Stimulated activated CD4-positive, alpha-beta T cell treated with anti-CD3 and anti-CD28 coated beads, Interleukin-1b, Interleukin-23, amount 100 ng/mL, for 4 hours (primary cell): ENCODE results near the gene PIN1.
"Not testable (repeated sequence)": the region's sequence is repeated elsewhere in the genome, so short reads cannot be mapped to it uniquely, and the experiment has no call there.

Source experiments
- DNase-seq, 2 donors: peaks; one replicate each; pipeline ENCODE4 v3.0.0-alpha.2; 2020; ENCODE audit warnings: low read depth in 2 of 2

Gene PIN1

DNA sequence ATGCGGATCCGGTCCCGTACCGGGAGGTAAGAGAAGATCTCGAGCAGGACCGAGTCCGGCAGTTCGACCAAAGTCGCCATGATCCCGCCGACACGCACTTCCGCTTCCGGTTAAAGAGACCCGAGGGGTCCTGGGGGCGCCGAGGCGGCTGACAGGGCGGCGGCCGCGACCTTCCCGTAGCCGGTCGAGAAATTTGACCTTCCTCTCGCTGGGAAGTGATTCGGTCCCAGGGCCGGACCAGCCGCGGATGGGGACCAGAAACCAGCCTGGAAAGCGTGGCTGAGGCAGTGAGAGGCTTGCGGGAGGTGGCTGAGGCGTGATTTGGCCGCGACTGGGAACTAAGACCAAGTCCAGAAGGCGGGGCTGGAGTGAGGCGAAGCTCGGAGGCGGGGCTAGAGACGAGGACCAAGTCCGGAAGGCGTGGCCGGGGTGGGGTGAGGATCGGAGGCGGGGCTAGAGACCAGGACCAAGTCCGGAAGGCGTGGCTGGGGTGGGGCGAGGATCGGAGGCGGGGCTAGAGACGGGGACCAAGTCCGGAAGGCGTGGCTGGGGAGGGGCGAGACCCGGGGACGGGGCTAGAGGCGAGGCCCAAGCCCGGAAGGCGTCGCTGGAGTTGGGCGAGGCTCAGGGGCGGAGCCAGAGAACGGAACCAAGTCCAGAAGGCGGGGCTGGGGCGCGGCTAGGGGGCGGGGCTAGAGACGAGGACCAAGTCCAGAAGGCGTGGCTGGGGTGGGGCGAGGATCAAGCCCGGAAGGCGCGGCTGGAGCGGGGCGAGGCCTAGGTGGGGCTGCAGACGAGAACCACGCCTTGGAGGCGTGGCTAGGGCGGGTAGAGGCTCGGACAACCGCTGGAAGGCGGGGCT, 16.2 kb upstream of the PIN1 start, which contains the start of gene FBXL12:
FBXL12 (minus strand) TSS at position 346 of the 862 bp plus-strand sequence; CDS start at position 80, 266 bp downstream.
- DNase-seq, result peak; percentile 100

- DNase-seq, result no peak
Measured at GRCh38 chr19:9819596-9819909, 15.6 kb upstream of the PIN1 start.

DNA sequence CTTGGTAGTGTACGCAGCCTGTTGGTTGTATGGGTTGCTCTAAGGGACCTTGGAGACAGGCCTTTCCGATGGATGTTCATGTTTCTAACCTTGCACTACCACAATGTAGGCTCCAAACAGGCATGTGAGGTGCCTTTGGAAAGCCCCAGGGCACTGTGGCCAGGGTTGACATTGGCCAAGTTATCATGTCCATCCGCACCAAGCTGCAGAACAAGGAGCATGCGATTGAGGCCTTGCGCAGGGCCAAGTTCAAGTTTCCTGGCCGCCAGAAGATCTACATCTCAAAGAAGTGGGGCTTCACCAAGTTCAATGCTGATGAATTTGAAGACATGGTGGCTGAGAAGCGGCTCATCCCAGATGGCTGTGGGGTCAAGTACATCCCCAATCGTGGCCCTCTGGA, 15.1 kb upstream of the PIN1 start:
- not testable (repeated sequence) for DNase-seq

DNA sequence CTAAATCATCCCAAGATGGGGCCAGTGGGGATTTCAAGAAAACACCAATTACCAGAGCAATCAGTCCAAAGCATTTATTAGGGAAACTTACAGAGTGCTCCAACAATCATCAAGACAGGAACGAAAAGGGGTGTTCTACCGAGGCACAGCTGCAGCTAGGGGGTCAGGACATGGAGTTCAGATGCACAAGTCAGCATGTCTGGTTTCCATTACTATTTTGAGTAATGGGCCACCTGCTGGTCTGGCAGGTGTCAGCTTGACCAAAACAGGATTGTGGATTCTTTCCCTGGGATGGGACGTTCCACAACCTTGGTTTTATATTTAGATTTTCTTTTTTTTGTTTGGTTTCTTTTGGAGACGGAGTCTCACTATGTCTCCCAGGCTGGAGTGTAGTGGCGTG, 11.3 kb upstream of the PIN1 start:
- DNase-seq, result no peak

DNA sequence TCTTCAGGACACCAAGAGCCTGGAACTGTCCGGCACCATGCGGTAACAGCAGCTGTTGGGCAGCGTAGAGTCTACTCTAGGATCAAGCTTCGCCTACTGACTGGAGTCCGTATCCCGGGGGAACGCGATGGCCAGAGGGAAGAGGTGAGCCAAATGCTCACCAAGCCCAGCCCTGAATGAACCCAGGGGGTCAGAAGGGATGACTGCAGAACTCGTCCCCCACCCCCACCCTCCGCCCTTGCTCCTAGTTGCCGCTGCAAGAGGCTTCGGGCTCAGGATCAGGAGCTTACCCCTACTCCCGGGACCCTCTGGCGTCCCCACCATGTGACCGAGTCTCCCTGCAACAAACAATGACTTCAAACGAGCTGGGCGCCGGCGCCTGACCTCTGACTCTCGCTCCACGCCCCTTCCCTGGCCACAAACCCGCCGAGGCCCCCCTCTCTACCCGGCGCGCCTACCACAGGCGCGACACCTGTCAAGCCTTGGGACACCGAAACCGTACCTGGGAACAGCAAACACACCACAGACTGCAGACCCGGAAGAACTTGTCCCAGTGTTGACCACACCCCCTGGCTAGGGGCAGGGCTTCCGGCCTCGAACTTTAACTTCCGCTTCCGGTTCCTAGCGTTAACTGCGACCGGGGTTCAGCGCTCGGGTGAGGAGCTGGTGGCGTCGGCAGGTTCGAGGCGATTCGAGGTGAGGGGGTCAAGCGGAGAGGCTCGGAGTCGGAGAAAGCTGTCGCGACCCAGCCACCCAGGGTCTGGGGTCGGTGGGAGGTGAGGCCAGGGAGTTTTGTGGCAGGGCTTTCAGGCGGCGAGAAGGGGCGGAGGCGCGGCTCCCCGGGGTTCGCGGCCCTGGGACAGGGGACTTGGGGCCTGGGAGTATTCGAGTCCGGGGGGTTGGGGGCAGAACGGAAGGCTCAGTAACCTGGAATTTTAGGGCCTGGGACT, 7.6 kb upstream of the PIN1 start, which contains the start of gene UBL5:
UBL5 (plus strand) TSS at position 630 of the 950 bp plus-strand sequence. CDS start 420 bp downstream, outside the sequence.
- DNase-seq, result peak; percentile 79

- no peak for DNase-seq
Measured at GRCh38 chr19:9828551-9829063, 6.5 kb upstream of the PIN1 start.

DNA sequence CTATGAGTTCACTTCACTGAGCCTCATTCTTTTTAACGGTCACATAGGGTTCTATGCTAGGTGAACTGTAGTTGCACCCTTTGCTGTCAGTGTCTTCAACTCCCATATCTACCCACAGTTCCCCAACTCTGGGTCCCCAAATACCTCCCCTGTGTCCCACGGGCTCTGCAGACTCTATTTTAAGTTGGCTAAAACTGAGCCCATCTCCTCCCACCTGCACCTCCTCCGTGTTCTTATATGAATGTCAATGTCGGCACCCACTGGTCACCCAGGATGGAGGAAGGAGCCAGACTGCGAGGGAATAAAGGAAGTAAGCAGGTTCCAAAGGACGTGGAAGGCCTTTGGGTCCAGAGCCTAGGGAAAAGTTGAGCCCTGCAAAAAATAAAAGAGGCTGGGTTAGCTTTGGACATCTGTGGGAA, 802 bp upstream of the PIN1 start:
- DNase-seq, result no peak

GRCh38 chr19:9835507-9835949, 410 bp downstream of the PIN1 start:
- DNase-seq, result no peak

GRCh38 chr19:9836021-9836420, 903 bp downstream of the PIN1 start:
- DNase-seq, result no peak

DNA sequence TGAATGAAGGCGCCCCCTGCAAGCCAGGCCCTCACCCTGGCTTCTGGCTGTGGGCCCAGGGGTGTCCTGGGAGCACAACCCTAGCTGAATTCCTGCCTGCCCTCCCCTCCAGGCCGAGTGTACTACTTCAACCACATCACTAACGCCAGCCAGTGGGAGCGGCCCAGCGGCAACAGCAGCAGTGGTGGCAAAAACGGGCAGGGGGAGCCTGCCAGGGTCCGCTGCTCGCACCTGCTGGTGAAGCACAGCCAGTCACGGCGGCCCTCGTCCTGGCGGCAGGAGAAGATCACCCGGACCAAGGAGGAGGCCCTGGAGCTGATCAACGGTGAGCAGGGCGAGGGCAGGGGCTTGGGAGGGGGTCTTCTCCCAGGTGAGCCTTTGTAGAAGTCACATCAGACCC, 3.2 kb downstream of the PIN1 start:
- no peak for DNase-seq

DNA sequence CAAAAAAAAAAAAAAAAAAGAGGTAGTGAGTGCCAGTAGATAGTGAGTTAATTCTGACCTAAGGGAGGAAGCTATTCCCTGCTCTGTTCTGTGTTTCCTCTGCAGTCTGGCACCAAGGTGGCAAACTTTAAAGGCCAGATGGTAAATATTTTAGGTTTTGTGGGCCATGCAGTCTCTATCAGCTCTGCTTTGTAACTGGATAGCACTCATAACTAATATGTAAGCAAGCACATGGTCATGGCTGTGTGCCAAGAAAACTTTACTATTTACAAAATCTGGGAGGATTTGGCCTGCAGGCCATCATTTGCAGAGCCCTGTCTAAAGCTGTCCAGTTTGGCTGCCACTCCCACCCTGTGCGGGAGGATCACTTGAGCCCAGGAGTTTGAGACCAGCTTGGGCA, 4.3 kb downstream of the PIN1 start:
- no peak for DNase-seq

- DNase-seq, result no peak
Measured at GRCh38 chr19:9842834-9843625, 7.9 kb downstream of the PIN1 start.

DNA sequence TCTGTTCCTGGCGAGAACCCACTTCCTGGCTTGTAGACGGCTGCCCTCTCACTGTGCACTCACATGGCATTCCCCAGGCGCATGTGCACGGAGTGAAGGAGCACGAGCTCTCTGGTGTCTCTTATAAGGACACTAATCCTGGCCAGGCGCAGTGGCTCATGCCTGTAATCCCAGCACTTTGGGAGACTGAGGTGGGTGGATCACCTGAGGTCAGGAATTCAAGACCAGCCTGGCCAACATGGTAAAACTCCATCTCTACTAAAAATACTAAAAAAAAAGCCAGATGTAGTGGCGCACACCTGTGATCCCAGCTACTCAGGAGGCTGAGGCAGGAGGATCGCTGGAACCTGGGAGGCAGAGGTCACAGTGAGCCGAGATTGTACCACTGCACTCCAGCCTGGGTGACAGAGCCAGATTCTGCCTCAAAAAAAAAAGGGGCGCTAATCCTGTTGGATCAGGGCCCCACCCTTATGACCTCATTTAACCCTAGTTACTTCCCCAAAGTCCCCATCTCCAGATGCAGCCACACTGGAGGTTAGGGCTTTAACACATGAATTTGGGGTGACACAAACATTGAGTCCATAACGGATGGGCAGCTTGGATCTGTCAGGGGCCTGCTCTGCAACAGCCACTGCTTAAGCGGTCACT, 8.6 kb downstream of the PIN1 start:
- not testable (repeated sequence) for DNase-seq

- peak; percentile 27 to 41 for DNase-seq
Measured at GRCh38 chr19:9847087-9847671, 12.1 kb downstream of the PIN1 start.

DNA sequence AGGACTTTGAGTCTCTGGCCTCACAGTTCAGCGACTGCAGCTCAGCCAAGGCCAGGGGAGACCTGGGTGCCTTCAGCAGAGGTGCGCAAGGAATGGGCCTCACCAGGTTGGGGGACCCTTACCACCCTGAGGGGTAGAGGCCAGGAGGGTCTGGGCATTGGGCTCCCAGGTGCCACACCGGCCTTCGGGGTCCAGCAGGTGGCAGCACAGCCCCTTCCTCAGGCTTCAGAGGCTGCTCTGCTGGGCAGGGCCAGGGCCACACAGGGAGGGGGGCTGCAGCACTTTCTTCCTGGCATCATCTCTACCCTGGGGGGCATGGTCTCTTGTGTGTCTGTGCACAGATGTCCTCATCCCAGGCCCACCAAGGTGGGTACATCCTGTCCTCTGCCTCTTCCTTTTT, 12.9 kb downstream of the PIN1 start:
- DNase-seq, result peak; percentile 17 to 25

DNA sequence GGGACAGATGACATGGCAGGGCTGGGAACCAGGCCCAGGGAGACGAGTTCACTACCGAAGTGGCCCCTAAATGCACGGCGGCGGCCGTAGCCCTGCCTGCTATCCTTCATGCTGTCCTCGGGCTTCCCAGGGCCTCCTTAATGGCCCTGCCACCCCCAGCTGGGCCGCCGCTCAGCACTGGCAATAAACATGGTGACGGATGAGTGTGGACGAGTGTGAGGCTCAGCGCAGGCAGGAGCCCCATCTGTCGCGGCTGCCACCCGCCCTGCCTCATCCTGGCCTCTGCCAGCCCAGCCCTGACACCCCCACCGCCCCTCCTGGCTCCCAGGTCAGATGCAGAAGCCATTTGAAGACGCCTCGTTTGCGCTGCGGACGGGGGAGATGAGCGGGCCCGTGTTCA, 13.6 kb downstream of the PIN1 start:
- no peak for DNase-seq

DNA sequence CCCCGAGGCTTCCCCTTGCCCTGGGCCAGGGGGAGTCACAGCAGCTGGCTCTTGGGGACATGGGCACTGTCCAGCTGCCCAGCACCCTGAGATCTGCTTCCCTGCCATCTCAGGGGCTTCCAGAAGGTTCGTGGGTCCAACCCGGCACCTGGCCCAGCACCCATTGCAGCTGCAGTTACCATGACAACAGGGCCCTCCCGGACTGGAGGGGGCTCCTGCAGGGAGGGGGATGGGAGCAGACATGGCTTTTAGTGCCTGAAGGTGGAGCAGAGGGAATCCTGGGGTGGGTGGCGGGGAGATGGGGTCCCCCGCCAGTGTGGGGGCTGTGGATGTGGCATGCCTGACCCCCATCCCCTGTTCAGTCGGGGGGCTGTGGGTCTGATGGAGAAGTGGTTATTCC, 14.7 kb downstream of the PIN1 start:
- no peak for DNase-seq

DNA sequence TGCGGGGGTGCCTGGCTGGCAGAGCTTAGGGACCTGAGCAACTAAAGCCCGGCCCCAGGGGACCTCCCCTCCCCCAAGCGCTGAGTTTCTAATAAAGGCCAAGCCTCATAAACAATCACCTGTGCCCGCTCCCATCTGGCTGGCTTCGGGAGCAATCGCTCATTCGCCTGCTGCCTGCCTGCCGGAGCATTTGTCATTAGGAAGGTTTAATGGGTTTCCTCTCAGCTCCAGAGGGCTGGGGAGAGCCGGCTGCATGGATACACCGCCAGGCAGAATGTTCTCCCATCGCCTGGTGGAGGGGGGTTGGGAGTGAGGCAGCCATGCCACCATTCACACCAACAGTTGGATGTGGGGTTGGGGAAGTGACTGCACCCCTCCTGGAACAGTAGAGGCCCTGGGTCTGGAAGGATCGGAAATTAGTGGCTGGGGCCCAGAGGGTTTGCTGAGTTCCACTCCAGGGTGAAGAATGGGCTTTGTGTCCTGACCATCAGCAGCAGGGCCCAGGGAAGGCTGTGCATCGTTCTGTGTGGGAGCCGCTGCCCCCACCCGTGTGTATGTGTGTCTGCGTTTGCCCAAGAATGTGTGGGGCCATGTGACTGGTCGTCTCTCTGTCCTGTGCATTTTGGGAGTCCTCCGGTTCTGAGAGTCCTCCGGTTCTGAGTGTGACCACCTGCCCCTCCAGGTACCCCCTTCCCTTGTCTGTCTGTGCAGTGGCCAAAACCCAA, 15.3 kb downstream of the PIN1 start:
- DNase-seq, result no peak

- no peak for DNase-seq
Measured at GRCh38 chr19:9854282-9854846, 19.2 kb downstream of the PIN1 start.
